ENCODE data around the gene BNIPL.

BNIPL gene

DNA sequence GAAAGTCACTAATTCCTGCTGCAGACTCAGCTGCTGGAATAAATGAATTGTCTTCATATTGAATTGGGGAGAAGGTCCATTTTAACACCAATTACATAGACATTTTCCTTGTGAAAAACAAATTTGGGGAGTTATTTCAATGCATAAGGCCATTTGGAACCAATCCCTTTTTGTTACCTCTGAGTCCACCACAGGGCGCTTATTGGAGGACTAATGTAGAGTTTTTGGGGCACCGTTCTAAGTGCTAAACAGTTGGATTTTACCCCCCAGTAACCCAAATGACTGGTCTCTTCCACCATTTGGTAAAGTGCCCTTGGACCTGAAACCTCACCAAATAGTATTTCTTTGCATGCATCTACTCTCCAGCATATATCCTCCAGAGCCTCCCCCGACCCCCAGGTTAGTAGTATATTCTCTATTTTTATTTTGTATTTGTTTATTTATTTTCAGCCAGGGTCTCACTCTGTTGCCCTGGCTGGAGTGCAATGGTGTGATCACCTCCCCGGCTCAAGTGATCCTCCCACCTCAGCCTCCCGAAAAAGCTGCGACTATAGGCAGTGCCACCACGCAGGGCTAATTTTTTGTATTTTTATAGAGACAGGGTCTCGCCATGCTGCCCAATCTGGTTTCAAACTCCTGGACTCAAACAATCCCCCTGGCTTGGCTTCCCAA lies 26.6 kb upstream of the BNIPL start:
- FAIRE-seq (no peak), DNase-seq (ENCODE audit: low spot score) (no peak)

DNA sequence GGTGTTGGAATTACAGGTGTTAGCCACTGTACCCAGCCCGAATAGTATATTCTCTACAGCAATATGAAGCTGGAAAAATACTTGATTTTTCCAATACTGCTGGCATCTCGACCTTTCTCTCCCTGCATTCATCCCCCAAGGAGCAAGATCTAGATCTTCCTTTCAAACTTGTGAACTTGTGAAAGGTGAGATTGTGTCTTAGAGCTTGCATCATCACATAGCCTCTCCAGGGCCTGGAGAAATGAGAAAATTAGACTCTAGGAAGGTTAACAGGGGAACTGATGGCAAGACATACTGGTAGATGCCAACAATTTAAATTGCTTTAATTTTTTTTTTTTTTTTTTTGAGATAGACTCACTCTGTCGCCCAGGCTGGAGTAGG lies 26.1 kb upstream of the BNIPL start:
- DNase-seq (ENCODE audit: low spot score): no peak
- FAIRE-seq: no peak

DNA sequence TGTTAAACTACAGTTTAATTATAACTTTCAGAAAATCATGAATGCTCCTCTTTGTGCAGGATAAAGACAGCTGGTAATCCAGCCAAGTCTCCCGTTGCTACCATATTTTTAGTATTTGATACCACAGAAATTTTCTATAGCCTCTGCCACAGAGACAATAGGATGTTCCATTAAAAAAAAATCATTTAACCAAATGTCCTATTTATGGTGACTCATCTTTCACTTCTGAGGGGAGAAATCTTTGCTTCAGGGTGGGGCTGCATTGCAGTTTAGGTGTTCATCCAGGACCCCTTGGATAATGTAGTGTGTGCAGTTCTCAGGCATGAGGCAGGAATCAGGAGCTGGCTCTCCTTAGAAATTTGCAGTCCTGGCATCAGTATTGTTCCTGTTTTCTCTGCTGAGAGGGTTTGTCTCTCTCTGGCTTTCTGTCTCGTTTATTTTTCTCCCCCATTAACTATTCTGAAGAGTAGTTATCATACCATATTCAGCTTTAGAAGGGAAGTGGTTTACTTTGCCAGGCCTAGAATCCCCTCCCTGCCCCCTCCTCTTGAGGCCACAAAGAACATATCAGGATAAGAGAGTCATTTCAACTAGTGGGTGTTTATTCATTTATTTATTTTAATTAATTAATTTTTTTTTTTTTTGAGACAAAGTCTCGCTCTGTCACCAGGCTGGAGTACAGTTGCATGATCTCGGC lies 25.1 kb upstream of the BNIPL start:
- no peak for DNase-seq (ENCODE audit: low spot score)
- no peak for FAIRE-seq

DNA sequence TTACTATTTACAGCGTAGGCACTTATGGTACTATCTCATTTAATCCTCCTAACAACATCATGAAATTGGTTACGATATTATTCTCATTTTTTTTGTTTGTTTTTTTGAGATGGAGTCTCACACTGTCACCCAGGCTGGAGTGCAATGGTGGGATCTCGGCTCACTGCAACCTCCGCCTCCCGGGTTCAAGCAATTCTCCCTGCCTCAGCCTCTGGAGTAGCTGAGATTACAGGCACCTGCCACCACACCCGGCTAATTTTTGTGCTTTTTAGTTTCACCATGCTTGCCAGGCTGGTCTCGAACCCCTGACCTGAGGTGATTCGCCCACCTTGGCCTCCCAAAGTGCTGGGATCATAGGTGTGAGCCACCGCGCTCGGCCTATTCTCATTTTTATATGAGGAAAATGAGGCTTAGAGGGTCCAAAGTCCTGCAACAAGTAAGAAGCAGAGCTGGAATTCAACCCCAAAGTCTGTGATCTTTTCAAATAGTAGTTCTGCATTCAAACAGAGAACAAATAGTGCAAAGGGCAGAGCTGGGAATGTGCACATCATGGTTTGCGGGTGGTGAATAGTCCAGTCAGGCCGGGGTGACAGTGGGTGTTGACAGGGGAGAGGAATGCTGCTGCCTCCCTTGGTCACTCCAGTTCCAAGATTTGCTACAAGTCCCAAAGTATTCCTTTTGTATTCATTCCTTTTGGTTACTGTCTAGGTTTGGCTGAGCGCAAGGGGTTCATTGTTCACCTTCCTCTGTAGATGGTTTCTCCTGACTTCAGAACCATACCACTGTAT lies 23.5 kb upstream of the BNIPL start:
- DNase-seq (ENCODE audit: low spot score): no peak
- no peak for FAIRE-seq

DNA sequence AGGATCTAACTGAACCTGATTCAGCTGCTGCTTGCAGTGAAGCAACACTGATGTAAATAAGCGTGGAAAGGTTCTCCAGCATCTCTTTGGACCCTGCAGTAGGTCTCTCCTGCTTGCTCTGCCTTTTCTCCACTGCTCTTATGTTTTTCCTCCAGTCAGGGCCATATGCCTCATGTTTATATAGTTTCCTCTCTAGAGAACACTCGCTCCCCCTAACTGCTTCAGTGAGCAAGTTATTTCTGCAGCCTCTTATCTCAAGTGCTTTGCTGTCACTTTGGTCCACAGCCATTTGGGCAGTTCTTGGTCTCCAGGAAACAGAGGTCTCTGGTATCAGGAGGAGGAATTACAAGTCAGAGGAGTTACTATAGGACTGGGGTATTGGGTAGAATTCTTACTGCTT lies 22.9 kb upstream of the BNIPL start:
- DNase-seq (ENCODE audit: low spot score) (no peak), FAIRE-seq (no peak)

DNA sequence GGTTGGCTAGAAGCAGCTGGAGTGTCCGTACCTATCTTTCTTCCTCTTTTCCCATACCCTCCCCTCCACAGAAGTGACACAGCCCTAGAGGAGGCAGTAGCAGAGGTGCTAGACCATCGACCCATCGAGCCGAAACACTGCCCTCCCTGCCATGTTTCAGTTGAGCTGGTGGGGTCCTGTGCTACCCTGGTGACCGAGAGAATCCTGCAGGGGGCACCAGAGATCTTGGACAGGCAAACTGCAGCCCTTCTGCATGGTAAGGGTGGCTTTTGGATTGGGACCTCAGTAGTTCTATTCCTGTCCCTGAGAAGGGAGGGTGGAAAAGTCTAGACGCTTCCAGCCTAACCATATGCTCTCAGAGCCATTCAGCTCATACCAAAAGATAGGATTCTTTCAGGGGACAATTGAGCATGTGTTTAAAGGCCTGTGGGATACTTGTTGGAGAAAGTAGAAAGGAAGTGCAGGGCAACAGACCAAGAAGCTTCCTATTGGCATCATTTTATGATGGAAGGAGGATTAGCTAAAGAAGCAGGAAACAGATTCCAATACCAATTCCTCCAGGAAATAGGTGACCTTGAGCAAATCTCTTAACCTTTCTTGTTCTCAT lies 11.7 kb upstream of the BNIPL start:
- FAIRE-seq (no peak), DNase-seq (ENCODE audit: low spot score) (peak; percentile 33)

DNA sequence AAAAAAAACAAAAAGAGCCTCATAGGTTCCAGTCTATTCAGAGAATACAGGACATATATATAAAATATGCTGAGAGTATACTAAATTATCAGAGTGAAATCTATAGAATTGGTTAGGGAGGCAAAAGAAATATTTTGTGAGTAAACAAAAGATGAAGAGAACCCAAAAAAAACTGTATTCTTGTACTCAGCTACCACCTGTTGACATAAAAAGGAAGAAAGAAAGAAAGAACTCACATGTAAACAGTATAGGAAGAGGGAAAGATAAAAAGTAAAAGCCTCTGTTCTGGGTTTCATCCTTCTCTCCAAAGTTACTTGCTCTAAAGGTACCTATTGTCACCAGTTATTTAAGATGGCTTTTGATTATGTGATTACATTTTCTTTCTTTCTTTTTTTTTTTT lies 9.9 kb upstream of the BNIPL start:
- FAIRE-seq (no peak), DNase-seq (ENCODE audit: low spot score) (no peak)

DNA sequence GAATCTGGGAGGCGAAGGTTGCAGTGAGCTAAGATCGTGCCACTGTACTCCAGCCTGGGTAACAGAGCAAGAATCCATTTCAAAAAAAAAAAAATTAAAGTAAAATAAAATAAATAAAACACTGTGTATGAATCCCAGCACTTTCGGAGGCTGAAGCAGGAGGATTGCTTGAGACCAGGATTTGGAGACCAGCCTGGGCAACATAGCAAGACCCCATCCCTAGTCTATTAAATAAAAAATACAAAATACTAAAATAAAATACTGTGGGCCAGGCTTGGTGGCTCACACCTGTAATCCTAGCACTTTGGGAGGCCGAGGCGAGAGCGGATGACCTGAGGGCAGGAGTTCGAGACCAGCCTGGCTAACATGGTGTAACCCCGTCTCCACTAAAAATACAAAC lies 4.2 kb upstream of the BNIPL start:
- no peak for FAIRE-seq
- DNase-seq (ENCODE audit: low spot score): no peak

DNA sequence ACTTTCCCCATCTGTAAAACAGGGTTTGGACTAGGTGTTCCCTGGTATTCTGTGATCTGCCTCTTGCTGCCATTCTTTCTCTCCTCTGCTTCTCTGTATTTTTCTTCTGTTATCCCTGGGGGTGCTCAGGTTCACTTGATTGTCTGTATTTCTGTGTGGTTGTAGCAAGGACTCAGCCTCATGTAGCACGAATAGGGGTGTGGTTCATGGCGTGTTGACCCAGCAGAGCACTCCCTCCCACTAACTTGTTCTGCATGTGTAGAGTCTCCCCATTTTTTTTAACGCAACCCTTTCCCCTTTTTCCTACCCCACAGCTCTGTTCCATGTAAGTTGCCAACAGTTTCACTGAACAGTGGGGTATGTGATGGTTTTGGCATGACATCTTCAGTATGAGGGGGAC lies 1.2 kb upstream of the BNIPL start:
- no peak for FAIRE-seq
- no peak for DNase-seq (ENCODE audit: low spot score)

DNA sequence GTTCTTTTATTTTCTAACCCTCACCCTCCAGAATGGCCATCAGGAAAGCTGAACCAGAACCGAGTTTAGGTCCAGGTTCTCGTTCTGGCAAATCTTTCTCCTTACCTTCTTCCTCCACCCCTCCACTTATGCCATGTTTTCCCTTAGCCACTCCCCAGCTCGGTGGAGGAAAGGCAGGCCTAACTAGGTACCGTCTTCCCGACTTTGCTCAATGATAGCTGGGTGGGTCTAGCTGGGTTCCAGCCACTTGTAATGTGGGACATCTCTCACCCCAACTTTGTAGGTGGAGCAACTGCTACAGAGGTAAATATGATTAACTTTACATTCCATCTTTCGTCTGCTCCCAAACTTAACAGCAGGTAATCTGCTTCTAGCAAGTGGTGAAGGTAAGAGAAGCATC lies 646 bp downstream of the BNIPL start:
- no peak for FAIRE-seq
- no peak for DNase-seq (ENCODE audit: low spot score)

DNA sequence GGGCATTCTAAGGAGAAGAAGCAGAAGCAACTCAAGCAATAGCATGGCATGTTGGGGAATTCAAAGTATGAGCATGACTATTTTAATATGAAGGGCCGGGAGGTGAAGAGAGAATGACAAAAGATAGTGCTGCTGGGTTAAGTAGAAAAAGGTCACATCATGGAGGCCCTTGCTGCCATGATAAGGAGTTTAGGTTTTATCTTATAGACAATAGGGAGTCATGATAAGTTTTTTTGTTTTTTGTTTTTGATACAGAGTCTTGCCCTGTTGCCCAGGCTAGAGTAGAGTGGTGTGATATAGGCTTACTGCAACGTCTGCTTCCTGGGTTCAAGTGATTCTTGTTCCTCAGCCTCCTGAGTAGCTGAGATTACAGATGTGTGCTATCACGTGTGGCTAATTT lies 3.1 kb downstream of the BNIPL start:
- FAIRE-seq: no peak
- no peak for DNase-seq (ENCODE audit: low spot score)

DNA sequence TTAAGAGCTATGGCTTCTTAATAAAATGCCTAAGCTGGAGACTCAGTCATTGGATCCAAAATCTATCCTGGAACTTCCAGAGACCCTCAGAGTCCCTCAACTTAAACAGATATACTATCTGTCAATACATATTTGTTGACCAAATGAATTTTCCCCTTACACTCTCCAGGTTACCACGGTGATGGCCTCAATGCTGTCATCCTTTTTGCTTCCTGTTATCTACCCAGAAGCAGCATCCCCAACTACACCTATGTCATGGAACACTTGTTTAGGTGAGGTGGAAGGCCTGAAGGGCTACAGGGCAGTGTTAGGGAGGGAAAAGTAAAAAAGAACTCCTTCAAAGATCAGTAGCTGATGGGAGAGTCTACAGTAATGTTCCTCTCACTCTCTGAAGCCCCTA lies 6.8 kb downstream of the BNIPL start:
- no peak for FAIRE-seq
- no peak for DNase-seq (ENCODE audit: low spot score)

DNA sequence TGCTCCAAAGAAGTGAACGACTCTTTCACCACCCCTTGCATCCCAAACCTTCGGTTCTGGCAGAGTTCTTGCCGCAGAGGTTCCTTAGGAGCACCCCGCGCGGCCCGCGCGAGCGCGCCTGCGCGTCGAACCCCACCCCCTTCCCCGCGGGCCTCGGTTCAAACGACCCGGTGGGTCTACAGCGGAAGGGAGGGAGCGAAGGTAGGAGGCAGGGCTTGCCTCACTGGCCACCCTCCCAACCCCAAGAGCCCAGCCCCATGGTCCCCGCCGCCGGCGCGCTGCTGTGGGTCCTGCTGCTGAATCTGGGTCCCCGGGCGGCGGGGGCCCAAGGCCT lies 11.2 kb downstream of the BNIPL start, which contains the start of gene C1orf56:
C1orf56 (plus strand) TSS at position 161 of the 334 bp plus-strand sequence; CDS start at position 258, 97 bp downstream.
- DNase-seq (ENCODE audit: low spot score): no peak
- no peak for FAIRE-seq

DNA sequence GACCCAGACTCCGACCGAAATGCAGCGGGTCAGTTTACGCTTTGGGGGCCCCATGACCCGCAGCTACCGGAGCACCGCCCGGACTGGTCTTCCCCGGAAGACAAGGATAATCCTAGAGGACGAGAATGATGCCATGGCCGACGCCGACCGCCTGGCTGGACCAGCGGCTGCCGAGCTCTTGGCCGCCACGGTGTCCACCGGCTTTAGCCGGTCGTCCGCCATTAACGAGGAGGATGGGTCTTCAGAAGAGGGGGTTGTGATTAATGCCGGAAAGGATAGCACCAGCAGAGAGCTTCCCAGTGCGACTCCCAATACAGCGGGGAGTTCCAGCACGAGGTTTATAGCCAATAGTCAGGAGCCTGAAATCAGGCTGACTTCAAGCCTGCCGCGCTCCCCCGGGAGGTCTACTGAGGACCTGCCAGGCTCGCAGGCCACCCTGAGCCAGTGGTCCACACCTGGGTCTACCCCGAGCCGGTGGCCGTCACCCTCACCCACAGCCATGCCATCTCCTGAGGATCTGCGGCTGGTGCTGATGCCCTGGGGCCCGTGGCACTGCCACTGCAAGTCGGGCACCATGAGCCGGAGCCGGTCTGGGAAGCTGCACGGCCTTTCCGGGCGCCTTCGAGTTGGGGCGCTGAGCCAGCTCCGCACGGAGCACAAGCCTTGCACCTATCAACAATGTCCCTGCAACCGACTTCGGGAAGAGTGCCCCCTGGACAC lies 11.7 kb downstream of the BNIPL start:
- FAIRE-seq: no peak
- DNase-seq (ENCODE audit: low spot score): peak; percentile 28

DNA sequence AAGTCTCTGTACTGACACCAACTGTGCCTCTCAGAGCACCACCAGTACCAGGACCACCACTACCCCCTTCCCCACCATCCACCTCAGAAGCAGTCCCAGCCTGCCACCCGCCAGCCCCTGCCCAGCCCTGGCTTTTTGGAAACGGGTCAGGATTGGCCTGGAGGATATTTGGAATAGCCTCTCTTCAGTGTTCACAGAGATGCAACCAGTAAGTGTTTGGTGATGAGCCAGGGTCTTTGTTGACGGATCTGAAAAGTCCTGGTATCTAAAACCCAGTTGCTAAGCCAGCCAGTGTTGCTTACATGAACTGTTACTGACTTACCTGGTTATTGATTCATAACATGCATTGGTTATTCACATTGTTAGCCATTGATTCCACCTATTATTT lies 12.3 kb downstream of the BNIPL start:
- FAIRE-seq: no peak
- no peak for DNase-seq (ENCODE audit: low spot score)

DNA sequence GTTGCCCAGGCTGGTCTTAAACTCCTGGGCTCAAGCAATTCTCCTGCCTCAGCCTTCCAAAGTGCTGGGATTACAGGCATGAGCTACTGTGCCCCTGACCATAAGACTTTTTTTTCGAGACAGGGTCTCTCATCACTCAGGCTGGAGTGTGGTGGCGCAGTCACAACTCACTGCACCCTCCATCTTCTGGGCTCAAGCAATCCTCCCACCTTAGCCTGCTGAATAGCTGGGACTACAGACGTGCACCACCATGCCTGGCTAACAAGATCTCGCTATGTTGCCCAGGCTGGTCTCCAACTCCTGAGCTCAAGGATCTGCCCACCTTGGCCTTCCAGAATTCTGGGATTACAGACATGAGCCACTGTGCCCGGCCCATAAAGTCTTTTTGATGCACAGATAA lies 13.1 kb downstream of the BNIPL start:
- no peak for DNase-seq (ENCODE audit: low spot score)
- FAIRE-seq: no peak

DNA sequence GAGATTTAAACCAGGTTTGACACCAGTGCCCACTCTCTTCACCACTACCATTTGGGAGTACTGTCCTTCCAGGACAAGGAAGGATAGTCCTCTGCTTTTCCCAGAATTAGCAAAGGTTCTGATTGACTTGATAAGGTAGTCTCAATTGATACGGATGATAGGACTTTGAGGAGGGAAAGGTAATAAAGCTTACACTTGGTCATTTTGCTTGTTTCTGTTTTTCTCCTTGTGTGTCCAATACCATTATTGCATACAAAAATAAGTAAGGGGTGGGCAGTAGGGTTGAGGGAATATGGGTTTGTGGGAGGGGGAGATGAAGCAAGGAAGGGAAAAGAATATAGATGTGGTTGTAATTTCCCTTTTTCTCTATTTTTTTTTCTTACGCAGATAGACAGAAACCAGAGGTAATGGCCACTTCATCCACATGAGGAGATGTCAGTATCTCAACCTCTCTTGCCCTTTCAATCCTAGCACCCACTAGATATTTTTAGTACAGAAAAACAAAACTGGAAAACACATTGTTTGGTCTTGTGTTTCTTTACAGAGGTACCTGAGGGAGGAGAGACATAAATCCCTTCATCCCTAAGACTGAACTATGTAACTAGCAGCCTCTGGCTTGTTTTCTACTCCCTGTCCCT lies 13.8 kb downstream of the BNIPL start:
- DNase-seq (ENCODE audit: low spot score) (no peak), FAIRE-seq (no peak)

DNA sequence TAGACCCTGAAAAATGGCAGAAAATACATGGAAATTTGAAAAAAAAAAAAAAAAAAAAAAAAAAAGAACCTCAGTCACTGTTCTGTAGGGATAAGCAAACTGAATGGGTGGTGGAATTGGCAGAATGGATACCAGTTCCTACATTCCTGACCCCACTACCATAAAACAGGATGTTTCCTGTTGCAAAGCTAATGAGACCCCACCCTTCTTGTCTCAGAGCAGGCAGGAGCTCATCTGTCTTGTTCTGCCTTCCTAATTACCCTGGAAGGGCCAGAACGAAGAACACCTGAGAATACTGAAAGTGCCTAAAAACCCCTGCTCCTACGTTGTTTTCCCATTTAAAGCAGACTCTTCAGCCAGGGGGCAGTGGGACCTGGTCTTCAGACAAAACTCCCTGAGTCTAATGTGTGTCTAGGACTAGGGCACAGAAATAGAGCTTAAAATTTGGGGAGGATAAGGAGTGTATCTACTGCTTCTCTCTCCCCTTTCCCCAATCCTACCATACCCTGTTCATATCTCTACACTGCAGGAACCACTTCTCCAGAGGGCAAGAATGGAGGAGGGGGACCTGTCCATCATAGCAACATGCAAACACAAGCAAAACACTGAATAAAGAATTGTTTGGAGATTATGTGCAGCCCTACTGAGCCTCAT lies 15.1 kb downstream of the BNIPL start:
- no peak for FAIRE-seq

DNA sequence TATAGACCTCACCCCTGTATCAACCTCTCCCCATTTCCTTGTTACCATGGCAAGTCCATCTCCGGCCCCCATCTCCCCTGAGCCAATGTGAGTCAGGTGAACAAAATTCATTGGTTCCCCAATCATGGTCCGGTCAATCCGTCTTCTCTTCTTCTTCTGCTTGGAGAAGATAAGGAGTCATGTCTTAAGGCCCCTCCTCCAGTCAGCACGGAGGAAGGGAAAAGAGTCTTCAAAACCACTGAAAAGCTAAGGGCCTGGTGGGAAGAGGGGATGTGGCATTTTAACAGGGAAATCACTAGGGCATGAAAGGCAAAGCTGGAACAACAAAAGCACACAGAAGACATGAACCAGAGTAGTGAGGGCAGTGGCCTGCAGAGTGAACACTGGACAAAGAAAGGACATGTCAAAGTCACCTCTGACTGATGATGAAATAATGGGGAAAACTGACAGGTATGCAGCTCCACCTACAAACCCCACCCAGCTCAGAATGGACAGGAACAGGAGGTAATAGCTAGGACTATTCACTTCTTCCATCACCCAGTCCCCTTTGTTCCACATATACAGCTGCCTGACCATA lies 18.7 kb downstream of the BNIPL start:
- DNase-seq (ENCODE audit: low spot score) (no peak), FAIRE-seq (no peak)

More for the DNA sequence above, 15.1 kb downstream of the BNIPL start:
- DNase-seq (ENCODE audit: low spot score): no peak

DNA sequence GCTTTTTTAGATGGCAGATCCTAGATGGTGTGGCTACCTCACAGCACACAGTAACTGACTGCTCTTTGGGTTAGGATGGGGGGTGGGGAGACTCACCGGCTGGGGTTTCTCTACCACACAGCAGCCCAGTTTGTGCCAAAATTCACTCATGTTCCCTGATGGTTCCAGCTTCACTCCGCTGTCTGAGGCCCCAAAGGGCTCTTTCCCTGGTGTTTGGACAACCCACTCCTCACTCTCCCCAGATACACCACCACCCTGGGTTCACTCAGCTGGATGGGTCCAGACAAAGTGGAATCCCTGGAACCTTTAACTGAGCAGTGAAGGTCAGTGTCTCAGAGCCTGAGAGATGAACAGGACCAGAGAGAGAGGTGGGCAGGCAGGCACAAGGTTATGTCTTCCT lies 19.2 kb downstream of the BNIPL start:
- DNase-seq (ENCODE audit: low spot score) (no peak), FAIRE-seq (no peak)

All from RCC 7860 (cell line).